Hepatocyte (in vitro differentiated cells): ENCODE data around the gene GCG. TPM values are rescaled to one million over a fixed set of nuclear protein-coding genes. Genes with fewer than 3 reads are reported as not detected.

Experiments used
- DNase-seq: peaks from one replicate; pipeline ENCODE4 v3.0.0-alpha.2; 2016; ENCODE audit warnings: low spot score
- H2AFZ ChIP-seq: fragments of 200-600 bp; sonication (generic); 2 replicates; pipeline ENCODE4 v1.6.0; 2016; ENCODE audit warnings: antibody characterized with exemption, mild to moderate bottlenecking
- H3K27ac ChIP-seq: fragments of 200-600 bp; sonication (generic); 2 replicates; pipeline ENCODE4 v1.5.1; 2016; ENCODE audit warnings: mild to moderate bottlenecking
- H3K27me3 ChIP-seq: fragments of 200-600 bp; sonication (generic); 2 replicates; pipeline ENCODE4 v1.6.1; 2016
- H3K36me3 ChIP-seq: fragments of 200-600 bp; sonication (generic); replicated peaks from 2 replicates; pipeline ENCODE4 v1.5.1; 2016; ENCODE audit warnings: low read depth; ENCODE audit not compliant: insufficient read depth
- H3K4me1 ChIP-seq: fragments of 200-600 bp; sonication (generic); 2 replicates; pipeline ENCODE4 v1.5.1; 2016; ENCODE audit warnings: mild to moderate bottlenecking, moderate library complexity; ENCODE audit not compliant: insufficient read depth
- H3K4me2 ChIP-seq: fragments of 200-600 bp; sonication (generic); 2 replicates; pipeline ENCODE4 v1.6.0; 2016
- H3K4me3 ChIP-seq: fragments of 200-600 bp; sonication (generic); 2 replicates; pipeline ENCODE4 v1.5.1; 2016; ENCODE audit warnings: mild to moderate bottlenecking
- H3K79me2 ChIP-seq: fragments of 200-600 bp; sonication (generic); 2 replicates; pipeline ENCODE4 v1.6.0; 2017; ENCODE audit warnings: mild to moderate bottlenecking
- H3K9me2 ChIP-seq: fragments of 200-600 bp; sonication (generic); replicated peaks from 2 replicates; pipeline ENCODE4 v1.6.0; 2017; ENCODE audit warnings: mild to moderate bottlenecking; ENCODE audit not compliant: insufficient read depth
- H3K9me3 ChIP-seq: fragments of 200-600 bp; sonication (generic); 2 replicates; pipeline ENCODE4 v1.5.1; 2016; ENCODE audit warnings: low read depth, mild to moderate bottlenecking
- H4K20me1 ChIP-seq: fragments of 200-600 bp; sonication (generic); 2 replicates; pipeline ENCODE4 v1.6.0; 2016; ENCODE audit warnings: mild to moderate bottlenecking; ENCODE audit not compliant: insufficient read depth, poor library complexity, severe bottlenecking
- EZH2 ChIP-seq: fragments of 200-600 bp; sonication (generic); IDR thresholded peaks from 2 replicates; pipeline ENCODE4 v1.6.1; 2016; ENCODE audit warnings: antibody characterized with exemption, mild to moderate bottlenecking, borderline replicate concordance
- EZH2phosphoT487 ChIP-seq: fragments of 200-600 bp; sonication (generic); IDR thresholded peaks from one replicate; pipeline ENCODE4 v1.6.1; 2018; ENCODE audit warnings: antibody characterized with exemption, mild to moderate bottlenecking, low read depth, moderate library complexity; ENCODE audit not compliant: unreplicated experiment, severe bottlenecking
- WGBS: methylation state at CpG from one replicate; pipeline ENCODE4 v1.1.6; 2016; ENCODE audit warnings: low lambda C conversion rate; ENCODE audit errors: missing lambda C conversion rate; 5-methylcytosine and 5-hydroxymethylcytosine counted together
- polyA plus RNA-seq: library from polyadenylated mRNA; unstranded; fragments of >200 nt; fragmentation: Nextera tagmentation; extraction: Ambion mirVana; gene quantifications from 2 replicates; pipeline ENCODE4 v1.2.1, GENCODE V29; 2016
- total RNA-seq: library from RNA; depleted of rRNA; stranded (reverse); fragments of >200 nt; gene quantifications from 2 replicates; pipeline ENCODE4 v1.2.3, GENCODE V29; 2014
- TF ChIP-seq, protein P1 (sequence below): fragments of 200-600 bp; sonication (generic); IDR thresholded peaks from 2 replicates; pipeline ENCODE4 v1.5.1; 2016; ENCODE audit warnings: antibody characterized with exemption, mild to moderate bottlenecking; ENCODE audit not compliant: poor library complexity

The GCG gene
- total and polyA plus RNA-seq, 2 experiments from 2014 or later = 19.8 to 100 TPM

DNA sequence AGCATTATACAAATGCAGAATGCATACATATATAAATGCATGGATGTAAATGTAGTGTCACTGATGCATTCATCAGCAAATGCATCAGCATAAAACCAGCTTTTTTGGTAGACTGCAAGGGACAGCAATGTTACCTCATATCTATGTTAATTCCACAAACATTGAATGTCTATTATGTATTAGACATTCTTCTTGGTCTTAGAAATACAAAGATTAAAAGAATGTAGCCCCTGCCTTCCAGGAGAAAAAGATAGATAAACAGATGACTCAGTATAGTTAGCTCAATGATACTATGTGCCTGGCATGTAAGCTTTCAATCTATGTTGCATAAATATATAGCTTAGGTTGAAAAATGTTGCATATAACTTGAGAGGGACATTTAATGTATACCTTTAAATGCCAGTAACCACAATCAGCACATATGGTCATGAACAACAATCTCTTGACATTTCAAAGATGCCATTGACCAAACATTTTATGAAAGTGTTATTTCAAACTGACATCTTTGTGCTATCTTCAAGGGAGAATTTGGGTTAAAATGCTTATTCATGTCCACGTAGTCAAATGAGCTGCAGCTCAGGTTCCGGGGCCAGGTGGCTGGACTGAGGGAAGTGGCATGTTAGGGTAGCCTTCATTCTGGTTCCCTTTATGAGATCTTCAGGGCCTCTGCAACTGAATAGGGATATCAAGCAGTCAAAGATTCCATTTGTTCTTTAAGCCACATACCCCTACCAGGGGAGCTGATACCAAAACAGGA is 45.2 kb upstream of the GCG start:
- no peaks in the 10 kb centered on the region for H3K36me3 ChIP-seq
- H3K9me2 ChIP-seq = no peaks in the 10 kb centered on the region
- TF ChIP-seq, protein P1, sequence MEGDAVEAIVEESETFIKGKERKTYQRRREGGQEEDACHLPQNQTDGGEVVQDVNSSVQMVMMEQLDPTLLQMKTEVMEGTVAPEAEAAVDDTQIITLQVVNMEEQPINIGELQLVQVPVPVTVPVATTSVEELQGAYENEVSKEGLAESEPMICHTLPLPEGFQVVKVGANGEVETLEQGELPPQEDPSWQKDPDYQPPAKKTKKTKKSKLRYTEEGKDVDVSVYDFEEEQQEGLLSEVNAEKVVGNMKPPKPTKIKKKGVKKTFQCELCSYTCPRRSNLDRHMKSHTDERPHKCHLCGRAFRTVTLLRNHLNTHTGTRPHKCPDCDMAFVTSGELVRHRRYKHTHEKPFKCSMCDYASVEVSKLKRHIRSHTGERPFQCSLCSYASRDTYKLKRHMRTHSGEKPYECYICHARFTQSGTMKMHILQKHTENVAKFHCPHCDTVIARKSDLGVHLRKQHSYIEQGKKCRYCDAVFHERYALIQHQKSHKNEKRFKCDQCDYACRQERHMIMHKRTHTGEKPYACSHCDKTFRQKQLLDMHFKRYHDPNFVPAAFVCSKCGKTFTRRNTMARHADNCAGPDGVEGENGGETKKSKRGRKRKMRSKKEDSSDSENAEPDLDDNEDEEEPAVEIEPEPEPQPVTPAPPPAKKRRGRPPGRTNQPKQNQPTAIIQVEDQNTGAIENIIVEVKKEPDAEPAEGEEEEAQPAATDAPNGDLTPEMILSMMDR = no peak
- TF ChIP-seq EZH2phosphoT487 (no peak), EZH2 (no peak)
- no peaks in the 10 kb centered on the region for H4K20me1 ChIP-seq
- no peaks in the 10 kb centered on the region for H3K79me2 ChIP-seq
- WGBS = 80% methylated on average over 2 of the region's 2 CpGs
- H2AFZ ChIP-seq = no peak overlapping the region
- H3K4me1 ChIP-seq = no peaks in the 10 kb centered on the region
- H3K4me3 ChIP-seq = no peak overlapping the region
- DNase-seq = no peak
- H3K4me2 ChIP-seq = no peak overlapping the region
- H3K27me3 ChIP-seq = no peaks in the 10 kb centered on the region
- H3K9me3 ChIP-seq = no peaks in the 10 kb centered on the region
- H3K27ac ChIP-seq = no peak overlapping the region

DNA sequence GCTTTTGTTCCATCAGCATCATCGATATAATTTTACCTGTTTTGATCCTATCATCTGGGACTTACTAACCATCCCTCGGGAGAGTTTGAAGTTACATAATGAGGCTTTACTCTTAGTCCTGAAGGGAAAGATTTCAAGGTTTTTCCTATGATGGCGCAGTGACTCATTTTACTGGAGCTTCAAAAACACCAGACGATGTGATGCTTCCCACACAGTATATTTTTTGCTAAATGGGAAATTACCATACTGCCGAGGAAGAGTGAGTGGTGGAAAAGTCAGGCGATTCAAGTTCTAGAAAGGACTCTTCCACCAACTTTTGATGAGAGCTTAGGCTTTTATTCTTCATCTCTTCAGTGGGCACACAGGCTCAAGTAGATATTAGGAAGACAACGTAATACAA is 44.6 kb upstream of the GCG start:
- no peak for DNase-seq
- Histone ChIP-seq H3K9me2 (no peaks in the 10 kb centered on the region), H3K4me3 (no peak overlapping the region), H3K27ac (no peak overlapping the region), H3K4me1 (no peaks in the 10 kb centered on the region), H3K36me3 (no peaks in the 10 kb centered on the region), H2AFZ (no peak overlapping the region), H3K27me3 (no peaks in the 10 kb centered on the region), H3K4me2 (no peak overlapping the region), H3K9me3 (no peaks in the 10 kb centered on the region), H4K20me1 (no peaks in the 10 kb centered on the region), H3K79me2 (no peaks in the 10 kb centered on the region)
- TF ChIP-seq EZH2phosphoT487 = no peak
- TF ChIP-seq, protein P1 = no peak
- no peak for TF ChIP-seq EZH2
- WGBS = 89% methylated on average over 7 of the region's 7 CpGs

DNA sequence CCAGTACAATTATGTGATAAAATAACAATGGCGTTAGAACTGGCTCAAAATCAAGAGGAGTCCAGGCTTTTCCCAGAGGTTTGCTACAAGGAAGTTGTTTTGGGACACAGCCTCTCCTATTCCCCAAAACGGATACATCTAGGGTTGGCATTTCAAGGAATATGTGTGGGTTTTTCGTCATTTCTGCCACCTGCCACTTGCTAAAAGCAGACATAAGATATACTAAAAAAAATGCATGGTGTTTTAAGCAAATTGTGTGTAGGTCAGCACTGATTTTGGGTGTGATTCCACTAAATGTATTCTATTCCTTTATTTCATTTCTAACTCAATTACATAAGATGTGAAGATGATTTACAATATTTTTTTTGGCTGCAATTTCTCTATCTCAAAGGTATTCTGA is 36.4 kb upstream of the GCG start:
- H3K27ac ChIP-seq = no peak overlapping the region
- no peak overlapping the region for H3K4me2 ChIP-seq
- no peak overlapping the region for H2AFZ ChIP-seq
- TF ChIP-seq EZH2phosphoT487 (no peak), EZH2 (no peak)
- TF ChIP-seq, protein P1 = no peak
- no peaks in the 10 kb centered on the region for H3K27me3 ChIP-seq
- no peaks in the 10 kb centered on the region for H3K9me2 ChIP-seq
- DNase-seq = no peak
- 89% methylated on average over 3 of the region's 3 CpGs for WGBS
- no peaks in the 10 kb centered on the region for H3K79me2 ChIP-seq
- H3K9me3 ChIP-seq = no peaks in the 10 kb centered on the region
- H3K4me3 ChIP-seq = no peak overlapping the region
- H3K36me3 ChIP-seq = no peaks in the 10 kb centered on the region
- H3K4me1 ChIP-seq = peaks cover 6% of the 10 kb centered on the region
- H4K20me1 ChIP-seq = no peaks in the 10 kb centered on the region
